COLO668 (cell line): ENCODE data around the gene PCDH8.

ENCODE experiments used
- DNase-seq: peaks from one replicate; lab custom pipeline; 2025; ENCODE audit not compliant: unreplicated experiment; lab: John Stamatoyannopoulos, UW

Gene PCDH8

GRCh38 chr13:52851137-52851962 lies 2.9 kb upstream of the PCDH8 start:
- DNase-seq: peak; percentile 88

- peak; percentile 86 for DNase-seq
These were observed 2.1 kb upstream of the PCDH8 start for GRCh38 chr13:52850396-52851136.

- DNase-seq: no peak
These were observed 1.6 kb upstream of the PCDH8 start for GRCh38 chr13:52850072-52850395.

- DNase-seq: peak; percentile 53
These were observed 1.0 kb upstream of the PCDH8 start for GRCh38 chr13:52849291-52850071.

- peak; percentile 74 for DNase-seq
These were observed 583 bp downstream of the PCDH8 start for GRCh38 chr13:52847682-52848432.

- no peak for DNase-seq
These were observed 1.1 kb downstream of the PCDH8 start for GRCh38 chr13:52847322-52847681.

- no peak for DNase-seq
These were observed 1.7 kb downstream of the PCDH8 start for GRCh38 chr13:52846567-52847321.

GRCh38 chr13:52845766-52846566 lies 2.5 kb downstream of the PCDH8 start:
- peak; percentile 97 for DNase-seq

GRCh38 chr13:52845334-52845761 lies 3.1 kb downstream of the PCDH8 start:
- peak; percentile 94 for DNase-seq

GRCh38 chr13:52844836-52845235 lies 3.6 kb downstream of the PCDH8 start:
- DNase-seq: no peak

- DNase-seq: no peak
These were observed 6.0 kb downstream of the PCDH8 start for GRCh38 chr13:52842441-52842840.

- no peak for DNase-seq
These were observed 8.4 kb downstream of the PCDH8 start for GRCh38 chr13:52840066-52840465.

- DNase-seq: no peak
These were observed 9.9 kb downstream of the PCDH8 start for GRCh38 chr13:52838433-52839107.

- no peak for DNase-seq
These were observed 10.6 kb downstream of the PCDH8 start for GRCh38 chr13:52837850-52838249.

GRCh38 chr13:52835071-52835839 lies 13.2 kb downstream of the PCDH8 start:
- no peak for DNase-seq

- DNase-seq: no peak
These were observed 15.1 kb downstream of the PCDH8 start for GRCh38 chr13:52833296-52833875.

GRCh38 chr13:52832313-52832712 lies 16.1 kb downstream of the PCDH8 start:
- DNase-seq: peak; percentile 97

- DNase-seq: no peak
These were observed 17.5 kb downstream of the PCDH8 start for GRCh38 chr13:52830946-52831345.
